K562 (cell line): Measurements from ENCODE around the gene U2SURP. TPM values are rescaled to one million over a fixed set of nuclear protein-coding genes. Genes with fewer than 3 reads are reported as not detected.

Experiments
- BCOR ChIP-seq: fragments of 450-650 bp; IDR thresholded peaks from 2 replicates; pipeline ENCODE4 v1.6.1; 2016
- CAMTA2 ChIP-seq: fragments of 250-450 bp; sonication (Bioruptor Pico); conservative IDR thresholded peaks from 2 replicates; pipeline ENCODE4 v1.5.1; 2022
- EWSR1 ChIP-seq: fragments of 450-650 bp; IDR thresholded peaks from 2 replicates; pipeline ENCODE4 v1.6.1; 2018; ENCODE audit warnings: borderline replicate concordance, mild to moderate bottlenecking, low read depth, moderate library complexity; ENCODE audit not compliant: partially characterized antibody
- FIP1L1 ChIP-seq: fragments of 200-400 bp; formaldehyde crosslinking; IDR thresholded peaks from 2 replicates; pipeline ENCODE4 v1.6.1; 2018; ENCODE audit warnings: mild to moderate bottlenecking, low read depth, low read length; ENCODE audit not compliant: poor library complexity, severe bottlenecking
- KHSRP ChIP-seq: fragments of 450-650 bp; IDR thresholded peaks from 2 replicates; pipeline ENCODE4 v1.6.1; 2017
- MIER1 ChIP-seq: fragments of 450-650 bp; IDR thresholded peaks from 2 replicates; pipeline ENCODE4 v1.6.1; 2016; ENCODE audit warnings: antibody characterized with exemption, mild to moderate bottlenecking, low read depth
- SIRT6 ChIP-seq: IDR thresholded peaks from one replicate; pipeline ENCODE4 v1.6.1; 2012; ENCODE audit warnings: low read depth, mild to moderate bottlenecking, control low read depth, inconsistent platforms, low read length, moderate library complexity
- TRIM25 ChIP-seq: fragments of 450-650 bp; IDR thresholded peaks from 2 replicates; pipeline ENCODE4 v1.7.0; 2016; ENCODE audit warnings: borderline replicate concordance
- ZFP30 ChIP-seq: fragments of 250-450 bp; sonication (Bioruptor Pico); IDR thresholded peaks from 2 replicates; pipeline ENCODE4 v1.8.0; 2022; ENCODE audit warnings: moderate library complexity, mild to moderate bottlenecking, inconsistent platforms, borderline replicate concordance
- ZKSCAN8 ChIP-seq: fragments of 200-800 bp; sonication (Bioruptor generic); IDR thresholded peaks from 2 replicates; pipeline ENCODE4 v1.6.1; 2016; ENCODE audit warnings: missing genetic modification characterization, missing compliant biosample characterization
- ZNF175 ChIP-seq: fragments of 200-800 bp; sonication (Bioruptor generic); IDR thresholded peaks from 2 replicates; pipeline ENCODE4 v1.6.1; 2016; ENCODE audit warnings: low read depth, mild to moderate bottlenecking, missing genetic modification characterization, missing compliant biosample characterization
- ZNF282 ChIP-seq: sonication (generic); formaldehyde crosslinking; IDR thresholded peaks from 2 replicates; pipeline ENCODE4 v1.8.1; 2023; ENCODE audit warnings: missing genetic modification reagents
- ZNF311 ChIP-seq: fragments of 250-450 bp; sonication (Bioruptor Pico); IDR thresholded peaks from 2 replicates; pipeline ENCODE4 v1.4.0; 2020; ENCODE audit warnings: mild to moderate bottlenecking, moderate library complexity
- ZNF695 ChIP-seq: fragments of 450-650 bp; formaldehyde crosslinking; IDR thresholded peaks from 2 replicates; pipeline ENCODE4 v1.4.0; 2020; ENCODE audit warnings: mild to moderate bottlenecking, moderate library complexity
- ZNF77 ChIP-seq: fragments of 250-450 bp; sonication (Bioruptor Pico); IDR thresholded peaks from 2 replicates; pipeline ENCODE4 v1.5.0; 2020
- polyA plus RNA-seq, 8 experiments: library from polyadenylated mRNA; depleted of rRNA in 4 of 8; stranded (reverse) in 5 of 8; unstranded in 3 of 8; fragments of >200 nt; fragmentation: Nextera tagmentation in 2 of 8; fragmentation: Illumina TruSeq in 1 of 8; extraction: Ambion mirVana in 2 of 8; extraction: Trizol in 1 of 8; gene quantifications; 2 replicates each; pipeline versions ENCODE4 v1.2.1 to v1.2.3, GENCODE V29; 2011 to 2014; ENCODE audit warnings: inconsistent platforms in 1 of 8, missing spikeins in 1 of 8
- total RNA-seq, 7 experiments: library from RNA; depleted of rRNA in 6 of 7; stranded (reverse); fragments of >200 nt in 6 of 7; fragmentation: Illumina TruSeq in 2 of 7; extraction: Trizol in 2 of 7; gene quantifications; 2 replicates each; pipeline versions ENCODE4 v1.2.1 to v1.2.3, GENCODE V29; 2011 to 2021; ENCODE audit warnings: low replicate concordance in 1 of 7
- TF ChIP-seq, protein P1 (sequence below): sonication (generic); formaldehyde crosslinking; IDR thresholded peaks from 2 replicates; pipeline ENCODE4 v1.8.1; 2023; ENCODE audit warnings: mild to moderate bottlenecking, missing genetic modification reagents
- TF ChIP-seq, protein P2 (sequence below), 3 experiments: fragments of 200-800 bp in 1 of 3; sonication (Bioruptor generic) in 1 of 3; sonication (generic) in 1 of 3; formaldehyde crosslinking in 1 of 3; IDR thresholded peaks; 2 replicates each; pipeline versions ENCODE4 v1.6.1 to v1.8.0; 2016 to 2022; ENCODE audit warnings: mild to moderate bottlenecking in 2 of 3, missing compliant biosample characterization in 2 of 3, missing genetic modification characterization in 2 of 3, missing genetic modification reagents in 1 of 3
- TF ChIP-seq, protein P3 (sequence below): fragments of 150-350 bp; IDR thresholded peaks from 2 replicates; pipeline ENCODE4 v1.6.1; 2014; ENCODE audit warnings: low read depth, mild to moderate bottlenecking, low read length, borderline replicate concordance
- TF ChIP-seq, protein P4 (sequence below): fragments of 250-450 bp; sonication (Bioruptor Pico); IDR thresholded peaks from 2 replicates; pipeline ENCODE4 v1.8.0; 2021; ENCODE audit warnings: moderate library complexity, mild to moderate bottlenecking, inconsistent platforms

Gene U2SURP
- total and polyA plus RNA-seq, 9 of the 15 experiments (the other 6 are each of a cell fraction or from before 2014, with no cell fraction given): 128 to 322 (median 191) TPM

DNA sequence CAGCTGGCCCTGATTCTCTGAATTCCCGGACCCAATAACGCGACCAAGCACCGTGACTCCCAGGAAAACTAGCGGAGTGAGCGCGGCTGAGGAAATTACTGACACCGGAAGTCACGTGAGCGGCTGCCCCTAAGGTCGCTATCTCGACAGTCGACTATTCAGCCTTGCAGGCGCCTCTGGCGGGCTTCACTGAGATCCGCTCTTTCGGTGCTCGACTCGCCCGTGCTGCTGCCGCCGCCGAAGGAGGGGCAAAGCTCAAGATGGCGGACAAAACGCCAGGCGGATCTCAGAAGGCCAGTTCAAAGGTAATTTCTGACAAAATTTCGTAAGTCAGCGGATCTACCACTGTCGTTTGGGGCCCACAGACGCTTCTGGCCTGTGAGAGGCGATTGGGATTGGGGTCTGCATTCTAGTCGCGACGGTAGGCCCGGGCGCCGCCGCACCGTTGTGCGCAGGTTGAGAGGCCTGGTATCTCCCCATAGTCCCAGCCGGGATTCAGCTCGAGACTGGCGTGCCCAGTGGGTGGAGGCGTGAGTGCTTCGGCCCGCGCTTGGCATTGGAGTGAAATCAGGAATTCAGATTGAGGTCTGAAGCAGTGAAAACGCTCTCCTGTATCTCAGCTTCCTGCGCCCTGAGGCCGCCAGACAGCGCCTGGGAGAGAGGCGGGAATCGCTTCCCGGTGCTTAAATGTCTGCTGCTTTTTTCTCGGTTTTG lies at the start of gene U2SURP (continued):
- TF ChIP-seq ZNF695 (CRISPR knock-in tag) (no peak), ZNF282 (no peak), CAMTA2 (CRISPR knock-in tag) (no peak), FIP1L1 (no peak), ZKSCAN8 (no peak), MIER1 (no peak), KHSRP (no peak), ZNF311 (CRISPR knock-in tag) (no peak), ZNF77 (CRISPR knock-in tag) (no peak), BCOR (no peak), ZNF175 (CRISPR knock-in tag) (peak; percentile 33; the same call in 1 of the 2 replicates), EWSR1 (no peak), SIRT6 (no peak), TRIM25 (no peak), ZFP30 (no peak)
- TF ChIP-seq, protein P1, sequence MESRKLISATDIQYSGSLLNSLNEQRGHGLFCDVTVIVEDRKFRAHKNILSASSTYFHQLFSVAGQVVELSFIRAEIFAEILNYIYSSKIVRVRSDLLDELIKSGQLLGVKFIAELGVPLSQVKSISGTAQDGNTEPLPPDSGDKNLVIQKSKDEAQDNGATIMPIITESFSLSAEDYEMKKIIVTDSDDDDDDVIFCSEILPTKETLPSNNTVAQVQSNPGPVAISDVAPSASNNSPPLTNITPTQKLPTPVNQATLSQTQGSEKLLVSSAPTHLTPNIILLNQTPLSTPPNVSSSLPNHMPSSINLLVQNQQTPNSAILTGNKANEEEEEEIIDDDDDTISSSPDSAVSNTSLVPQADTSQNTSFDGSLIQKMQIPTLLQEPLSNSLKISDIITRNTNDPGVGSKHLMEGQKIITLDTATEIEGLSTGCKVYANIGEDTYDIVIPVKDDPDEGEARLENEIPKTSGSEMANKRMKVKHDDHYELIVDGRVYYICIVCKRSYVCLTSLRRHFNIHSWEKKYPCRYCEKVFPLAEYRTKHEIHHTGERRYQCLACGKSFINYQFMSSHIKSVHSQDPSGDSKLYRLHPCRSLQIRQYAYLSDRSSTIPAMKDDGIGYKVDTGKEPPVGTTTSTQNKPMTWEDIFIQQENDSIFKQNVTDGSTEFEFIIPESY: no peak; the same call in 1 of the 2 replicates
- TF ChIP-seq, protein P2, sequence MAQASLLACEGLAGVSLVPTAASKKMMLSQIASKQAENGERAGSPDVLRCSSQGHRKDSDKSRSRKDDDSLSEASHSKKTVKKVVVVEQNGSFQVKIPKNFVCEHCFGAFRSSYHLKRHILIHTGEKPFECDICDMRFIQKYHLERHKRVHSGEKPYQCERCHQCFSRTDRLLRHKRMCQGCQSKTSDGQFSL (CRISPR knock-in tag; IDR thresholded peaks at IDR 0.05): no peak
- TF ChIP-seq, protein P2 (tag; IDR thresholded peaks at IDR 0.05): no peak; a peak in 1 of 4 replicates
- TF ChIP-seq, protein P3, sequence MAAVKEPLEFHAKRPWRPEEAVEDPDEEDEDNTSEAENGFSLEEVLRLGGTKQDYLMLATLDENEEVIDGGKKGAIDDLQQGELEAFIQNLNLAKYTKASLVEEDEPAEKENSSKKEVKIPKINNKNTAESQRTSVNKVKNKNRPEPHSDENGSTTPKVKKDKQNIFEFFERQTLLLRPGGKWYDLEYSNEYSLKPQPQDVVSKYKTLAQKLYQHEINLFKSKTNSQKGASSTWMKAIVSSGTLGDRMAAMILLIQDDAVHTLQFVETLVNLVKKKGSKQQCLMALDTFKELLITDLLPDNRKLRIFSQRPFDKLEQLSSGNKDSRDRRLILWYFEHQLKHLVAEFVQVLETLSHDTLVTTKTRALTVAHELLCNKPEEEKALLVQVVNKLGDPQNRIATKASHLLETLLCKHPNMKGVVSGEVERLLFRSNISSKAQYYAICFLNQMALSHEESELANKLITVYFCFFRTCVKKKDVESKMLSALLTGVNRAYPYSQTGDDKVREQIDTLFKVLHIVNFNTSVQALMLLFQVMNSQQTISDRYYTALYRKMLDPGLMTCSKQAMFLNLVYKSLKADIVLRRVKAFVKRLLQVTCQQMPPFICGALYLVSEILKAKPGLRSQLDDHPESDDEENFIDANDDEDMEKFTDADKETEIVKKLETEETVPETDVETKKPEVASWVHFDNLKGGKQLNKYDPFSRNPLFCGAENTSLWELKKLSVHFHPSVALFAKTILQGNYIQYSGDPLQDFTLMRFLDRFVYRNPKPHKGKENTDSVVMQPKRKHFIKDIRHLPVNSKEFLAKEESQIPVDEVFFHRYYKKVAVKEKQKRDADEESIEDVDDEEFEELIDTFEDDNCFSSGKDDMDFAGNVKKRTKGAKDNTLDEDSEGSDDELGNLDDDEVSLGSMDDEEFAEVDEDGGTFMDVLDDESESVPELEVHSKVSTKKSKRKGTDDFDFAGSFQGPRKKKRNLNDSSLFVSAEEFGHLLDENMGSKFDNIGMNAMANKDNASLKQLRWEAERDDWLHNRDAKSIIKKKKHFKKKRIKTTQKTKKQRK: 0 out of 2 replicates have a peak, but pooled peaks have one; percentile 59
- TF ChIP-seq, protein P4, sequence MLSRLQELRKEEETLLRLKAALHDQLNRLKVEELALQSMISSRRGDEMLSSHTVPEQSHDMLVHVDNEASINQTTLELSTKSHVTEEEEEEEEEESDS (CRISPR knock-in tag): no peak
